IMR-90 (cell line): ENCODE results near the gene ITGB2. TPM values are rescaled to one million over a fixed set of nuclear protein-coding genes. Genes with fewer than 3 reads are reported as not detected.

Source experiments
- ATAC-seq: fragments of 200-7000 bp; cut with Tn5 transposase; 2 replicates; pipeline ENCODE4 v1.9.1; 2020; ENCODE audit warnings: low read depth, mild to moderate bottlenecking, moderate library complexity
- BruUV-seq: library from RNA; stranded (reverse); fragments of 400-500 nt; replicated peaks from 2 replicates; lab custom pipeline; 2021; lab: Mats Ljungman, UMichigan
- CTCF ChIA-PET: fragments of 300-600 bp; formaldehyde crosslinking; extraction: SDS; loops from one replicate; lab custom pipeline; 2021; ENCODE audit warnings: antibody characterized with exemption; lab: Yijun Ruan, JAX
- POLR2A ChIA-PET: fragments of 300-600 bp; sonication (Branson Sonifier 250); formaldehyde crosslinking; loops from one replicate; lab custom pipeline; 2022; ENCODE audit warnings: antibody characterized with exemption; ENCODE audit not compliant: unreplicated experiment; lab: Charles Lee
- DNase-seq: peaks from one replicate; pipeline ENCODE4 v3.0.0; 2013
- H2AFZ ChIP-seq: replicated peaks from 2 replicates; pipeline ENCODE3; 2013; ENCODE audit warnings: low read length, mild to moderate bottlenecking; ENCODE audit not compliant: poor library complexity
- H2AK5ac ChIP-seq: 2 replicates; pipeline ENCODE4 v1.6.1; 2013; ENCODE audit warnings: low read depth, low read length, inconsistent platforms
- H2AK9ac ChIP-seq: replicated peaks from 2 replicates; pipeline ENCODE3; 2013; ENCODE audit warnings: mild to moderate bottlenecking, low read depth, low read length, moderate library complexity; ENCODE audit not compliant: poor library complexity
- H2BK120ac ChIP-seq: 2 replicates; pipeline ENCODE4 v1.6.1; 2013; ENCODE audit warnings: low read depth, low read length, inconsistent platforms
- H2BK15ac ChIP-seq: 3 replicates; pipeline ENCODE4 v1.6.1; 2013; ENCODE audit warnings: low read depth, low read length, inconsistent platforms
- H2BK20ac ChIP-seq: 2 replicates; pipeline ENCODE4 v1.6.1; 2013; ENCODE audit warnings: low read depth, mild to moderate bottlenecking, inconsistent platforms, low read length, moderate library complexity
- H2BK5ac ChIP-seq: 2 replicates; pipeline ENCODE4 v1.6.1; 2013; ENCODE audit warnings: mild to moderate bottlenecking, low read depth, low read length, inconsistent platforms; ENCODE audit not compliant: poor library complexity, severe bottlenecking
- H3K14ac ChIP-seq: replicated peaks from 2 replicates; pipeline ENCODE4 v1.6.1; 2013; ENCODE audit warnings: low read depth, low read length, inconsistent platforms
- H3K18ac ChIP-seq: 2 replicates; pipeline ENCODE4 v1.6.1; 2013; ENCODE audit warnings: low read depth, low read length, control low read depth
- H3K23ac ChIP-seq: 2 replicates; pipeline ENCODE4 v1.6.1; 2013; ENCODE audit warnings: low read depth, low read length, inconsistent platforms
- H3K27ac ChIP-seq: 2 replicates; pipeline ENCODE4 v1.5.1; 2013; ENCODE audit warnings: mild to moderate bottlenecking, control low read depth, low read length; ENCODE audit not compliant: insufficient read depth
- H3K27me3 ChIP-seq: 2 replicates; pipeline ENCODE4 v1.6.1; 2013; ENCODE audit warnings: low read length; ENCODE audit not compliant: control insufficient read depth, insufficient read depth
- H3K36me3 ChIP-seq: 2 replicates; pipeline ENCODE4 v1.6.1; 2013; ENCODE audit warnings: low read length, mixed read lengths; ENCODE audit not compliant: control insufficient read depth, insufficient read depth
- H3K4ac ChIP-seq: 2 replicates; pipeline ENCODE4 v1.6.1; 2013; ENCODE audit warnings: low read depth, low read length, inconsistent platforms
- H3K4me1 ChIP-seq: 2 replicates; pipeline ENCODE4 v1.6.1; 2013; ENCODE audit warnings: low read length, mixed read lengths; ENCODE audit not compliant: control insufficient read depth, insufficient read depth
- H3K4me2 ChIP-seq: 2 replicates; pipeline ENCODE4 v1.6.1; 2013; ENCODE audit warnings: low read depth, mild to moderate bottlenecking, control low read depth, low read length, moderate library complexity
- H3K4me3 ChIP-seq: 2 replicates; pipeline ENCODE4 v1.5.1; 2013; ENCODE audit warnings: low read depth, mild to moderate bottlenecking, control low read depth, low read length, moderate library complexity; ENCODE audit not compliant: insufficient read depth
- H3K56ac ChIP-seq: 2 replicates; pipeline ENCODE4 v1.6.1; 2013; ENCODE audit warnings: low read length, inconsistent platforms; ENCODE audit not compliant: insufficient read depth; ENCODE audit errors: extremely low read depth
- H3K79me1 ChIP-seq, 2 experiments: 2 replicates each; pipeline ENCODE4 v1.6.1; 2013; ENCODE audit warnings: low read length in 2 of 2, inconsistent platforms in 1 of 2, low read depth in 1 of 2
- H3K9ac ChIP-seq: 2 replicates; pipeline ENCODE4 v1.6.1; 2013; ENCODE audit warnings: low read depth, low read length, control low read depth
- H3K9me1 ChIP-seq: 2 replicates; pipeline ENCODE4 v1.6.1; 2013; ENCODE audit warnings: low read length, inconsistent platforms; ENCODE audit not compliant: insufficient read depth
- H3K9me3 ChIP-seq: 2 replicates; pipeline ENCODE4 v1.6.1; 2013; ENCODE audit warnings: low read length; ENCODE audit not compliant: control insufficient read depth, insufficient read depth
- H4K20me1 ChIP-seq: 2 replicates; pipeline ENCODE4 v1.6.1; 2013; ENCODE audit warnings: low read length, inconsistent platforms; ENCODE audit not compliant: insufficient read depth
- H4K5ac ChIP-seq: 2 replicates; pipeline ENCODE4 v1.6.1; 2013; ENCODE audit warnings: mild to moderate bottlenecking, low read depth, low read length, control low read depth
- H4K8ac ChIP-seq, 2 experiments: 2 replicates each; pipeline ENCODE4 v1.6.1; 2013; ENCODE audit warnings: low read depth in 2 of 2, low read length in 2 of 2, control low read depth in 1 of 2, inconsistent platforms in 1 of 2
- H4K91ac ChIP-seq: 2 replicates; pipeline ENCODE4 v1.6.1; 2013; ENCODE audit warnings: low read depth, low read length, inconsistent platforms; ENCODE audit not compliant: insufficient read depth
- BHLHE40 ChIP-seq: fragments of 150-350 bp; IDR thresholded peaks from 2 replicates; pipeline ENCODE4 v1.6.1; 2016; ENCODE audit warnings: mild to moderate bottlenecking, low read depth, low read length
- FOS ChIP-seq: fragments of 150-350 bp; IDR thresholded peaks from 2 replicates; pipeline ENCODE4 v1.6.1; 2016; ENCODE audit warnings: low read depth, low read length
- MAFK ChIP-seq: IDR thresholded peaks from 2 replicates; pipeline ENCODE4 v1.6.1; 2012; ENCODE audit warnings: low read depth, low read length, improper control_type of control experiment
- MAZ ChIP-seq: IDR thresholded peaks from 2 replicates; pipeline ENCODE4 v1.6.1; 2012; ENCODE audit warnings: low read depth, mild to moderate bottlenecking, low read length, improper control_type of control experiment, moderate library complexity, borderline replicate concordance
- MXI1 ChIP-seq: IDR thresholded peaks from 2 replicates; pipeline ENCODE4 v1.6.1; 2012; ENCODE audit warnings: low read depth, mild to moderate bottlenecking, low read length, moderate library complexity, borderline replicate concordance
- NFE2L2 ChIP-seq: fragments of 150-350 bp; IDR thresholded peaks from 2 replicates; pipeline ENCODE4 v1.6.1; 2016; ENCODE audit warnings: low read depth, mild to moderate bottlenecking, low read length
- POLR2A ChIP-seq: IDR thresholded peaks from 2 replicates; pipeline ENCODE4 v1.6.1; 2012; ENCODE audit warnings: mild to moderate bottlenecking, low read depth, low read length
- RAD21 ChIP-seq: IDR thresholded peaks from 2 replicates; pipeline ENCODE4 v1.6.1; 2012; ENCODE audit warnings: low read length, improper control_type of control experiment
- RCOR1 ChIP-seq: IDR thresholded peaks from 2 replicates; pipeline ENCODE4 v1.6.1; 2012; ENCODE audit warnings: mild to moderate bottlenecking, low read length, improper control_type of control experiment; ENCODE audit not compliant: insufficient replicate concordance
- RFX5 ChIP-seq: IDR thresholded peaks from 2 replicates; pipeline ENCODE4 v1.8.0; 2012; ENCODE audit warnings: low read depth, mild to moderate bottlenecking, low read length, moderate library complexity
- SMC3 ChIP-seq: fragments of 150-350 bp; IDR thresholded peaks from 2 replicates; pipeline ENCODE4 v1.6.1; 2016; ENCODE audit warnings: low read depth, mild to moderate bottlenecking, antibody characterized with exemption, low read length, moderate library complexity
- WGBS, 2 experiments: methylation state at CpG; one replicate each; pipeline versions ENCODE4 v1.1.5 to v1.1.7; 2013; ENCODE audit warnings: missing lambda C conversion rate in 2 of 2; ENCODE audit not compliant: insufficient read length in 1 of 2; ENCODE audit errors: extremely low coverage in 2 of 2; 5-methylcytosine and 5-hydroxymethylcytosine counted together
- dilution Hi-C: fragments of 300-500 bp; cut with HindIII; formaldehyde crosslinking; loops from one replicate; pipeline ENCODE4 v1.14.3; 2018; ENCODE audit warnings: low sequenced_read_pairs; ENCODE audit not compliant: unreplicated experiment
- in situ Hi-C: fragments of 300-500 bp; cut with MboI; formaldehyde crosslinking; loops from 3 replicates; pipeline ENCODE4 v1.14.3; 2019; ENCODE audit warnings: low sequenced_read_pairs, inconsistent platforms, mixed read lengths
- intact Hi-C: fragments of 100-400 bp; cut with micrococcal nuclease; formaldehyde crosslinking; loops from 2 replicates; pipeline ENCODE4 v1.10.0; 2022
- polyA plus RNA-seq, 3 experiments: library from polyadenylated mRNA; depleted of rRNA; stranded (reverse); fragments of >200 nt; gene quantifications; 2 replicates each; pipeline ENCODE4 v1.2.3, GENCODE V29; 2012; ENCODE audit warnings: low replicate concordance in 1 of 3
- total RNA-seq: library from RNA; depleted of rRNA; stranded (reverse); fragments of >200 nt; gene quantifications from 2 replicates; pipeline ENCODE4 v1.2.3, GENCODE V29; 2012
- TF ChIP-seq, protein P1 (sequence below): fragments of 150-350 bp; IDR thresholded peaks from 2 replicates; pipeline ENCODE4 v1.6.1; 2016; ENCODE audit warnings: low read depth, mild to moderate bottlenecking, low read length, moderate library complexity, borderline replicate concordance

Gene ITGB2
- total and polyA plus RNA-seq, 2 of the 4 experiments (the other 2 are of a cell fraction) = 0.14 TPM; not detected in 1

- TF ChIP-seq RAD21 = no peak
Observed at GRCh38 chr21:44952929-44953627, 32.4 kb upstream of the ITGB2 start (continued).

DNA sequence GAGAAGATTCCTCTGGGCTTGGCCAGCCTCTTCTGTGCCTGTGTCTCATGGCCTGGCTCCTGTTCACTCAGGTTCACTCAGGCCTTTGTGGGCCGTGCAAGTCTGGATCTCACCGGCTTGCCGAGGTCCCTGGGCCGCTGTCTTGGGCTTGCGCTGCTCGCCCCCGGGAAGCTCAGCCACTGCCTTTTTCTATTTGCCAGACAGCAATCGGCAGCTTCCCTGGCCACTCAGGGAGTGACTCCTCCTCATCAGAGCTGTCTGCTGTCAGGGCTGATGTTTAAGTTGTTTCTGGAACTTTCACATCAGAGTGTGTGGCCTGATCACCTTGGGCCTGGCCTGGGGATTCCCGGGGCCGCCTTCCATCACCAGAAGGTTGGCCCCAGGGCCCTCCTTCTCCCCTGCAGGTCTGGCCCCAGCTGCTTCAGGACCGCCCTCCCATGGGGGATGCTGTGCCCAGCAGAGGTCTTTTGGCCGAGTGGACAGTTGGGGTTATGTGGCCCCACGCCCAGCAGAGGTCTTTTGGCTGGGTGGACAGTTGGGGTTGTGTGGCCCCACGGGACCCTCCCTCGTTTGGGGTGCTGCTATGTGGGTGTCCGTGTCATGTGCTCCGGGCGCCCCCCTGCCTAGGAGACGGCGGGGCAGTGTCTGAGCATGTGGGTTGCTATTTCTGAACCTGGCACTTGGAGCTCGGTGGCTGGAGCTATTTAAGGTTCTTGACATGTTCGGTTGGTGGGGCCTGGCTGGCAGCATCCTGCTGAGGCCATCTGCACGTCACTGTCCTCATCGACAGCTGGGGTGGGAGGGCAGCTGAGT is 31.6 kb upstream of the ITGB2 start:
- 0 out of 2 replicates have a peak, but pooled peaks cover 3% of the 10 kb centered on the region for H3K9me1 ChIP-seq
- H3K9ac ChIP-seq = no peak overlapping the region
- peaks cover 15 to 70% of the 10 kb centered on the region in 2 experiments for H3K79me1 ChIP-seq
- no peak overlapping the region for H2BK5ac ChIP-seq
- no peak overlapping the region for H2BK20ac ChIP-seq
- ATAC-seq (no peak), DNase-seq (no peak)
- H3K18ac ChIP-seq = no peak overlapping the region
- 0 out of 2 replicates have a peak overlapping the region, but pooled peaks have one; percentile 22 for H3K4ac ChIP-seq
- dilution Hi-C loops (no loop called here), in situ Hi-C loops (no loop called here), intact Hi-C loops (no loop called here)
- no peak overlapping the region for H2BK15ac ChIP-seq
- no peaks in the 10 kb centered on the region; the same call in 1 of the 2 replicates for H3K4me1 ChIP-seq
- H3K4me2 ChIP-seq = no peak overlapping the region
- H3K27ac ChIP-seq = no peak overlapping the region
- WGBS, 2 experiments = 97% methylated on average over 10 of the region's 24 CpGs; no CpG with 5 or more reads in 1 of the 2 experiments
- no peak overlapping the region for H2AFZ ChIP-seq
- no peak overlapping the region for H4K8ac ChIP-seq
- no peak overlapping the region for H2AK9ac ChIP-seq
- H4K91ac ChIP-seq = peak overlapping the region; percentile 12; the same call in 1 of the 2 replicates
- H3K36me3 ChIP-seq = peaks cover 35% of the 10 kb centered on the region
- BruUV-seq = no TSS peak
- no peaks in the 10 kb centered on the region for H3K9me3 ChIP-seq
- H4K20me1 ChIP-seq = peaks cover 26% of the 10 kb centered on the region
- ChIA-PET POLR2A (no interaction called here), CTCF (interaction anchor here (1.0 kb wide), 1 partner anchor 178 kb away, joined by 3 read pairs; no protein-coding TSS in a partner anchor)
- H2BK120ac ChIP-seq = no peak overlapping the region
- H3K23ac ChIP-seq = no peak overlapping the region
- peak overlapping the region; percentile 28; the same call in 1 of the 2 replicates for H2AK5ac ChIP-seq
- no peak overlapping the region for H4K5ac ChIP-seq
- H3K14ac ChIP-seq = no peak overlapping the region
- no peaks in the 10 kb centered on the region for H3K27me3 ChIP-seq
- H3K4me3 ChIP-seq = no peak overlapping the region
- no peak overlapping the region for H3K56ac ChIP-seq
- no peak for TF ChIP-seq NFE2L2
- TF ChIP-seq, protein P1, sequence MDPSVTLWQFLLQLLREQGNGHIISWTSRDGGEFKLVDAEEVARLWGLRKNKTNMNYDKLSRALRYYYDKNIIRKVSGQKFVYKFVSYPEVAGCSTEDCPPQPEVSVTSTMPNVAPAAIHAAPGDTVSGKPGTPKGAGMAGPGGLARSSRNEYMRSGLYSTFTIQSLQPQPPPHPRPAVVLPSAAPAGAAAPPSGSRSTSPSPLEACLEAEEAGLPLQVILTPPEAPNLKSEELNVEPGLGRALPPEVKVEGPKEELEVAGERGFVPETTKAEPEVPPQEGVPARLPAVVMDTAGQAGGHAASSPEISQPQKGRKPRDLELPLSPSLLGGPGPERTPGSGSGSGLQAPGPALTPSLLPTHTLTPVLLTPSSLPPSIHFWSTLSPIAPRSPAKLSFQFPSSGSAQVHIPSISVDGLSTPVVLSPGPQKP = no peak
- TF ChIP-seq RAD21 = no peak
- TF ChIP-seq MAFK = no peak
- no peak for TF ChIP-seq MAZ
- no peak for TF ChIP-seq FOS
- no peak for TF ChIP-seq SMC3
- no peak for TF ChIP-seq POLR2A
- no peak for TF ChIP-seq MXI1
- TF ChIP-seq BHLHE40 = no peak
- no peak for TF ChIP-seq RCOR1
- TF ChIP-seq RFX5 = no peak
